Epithelial cell of proximal tubule (primary cell): ENCODE measurements around the gene TMED6. TPM values are rescaled to one million over a fixed set of nuclear protein-coding genes. Genes with fewer than 3 reads are reported as not detected.

ENCODE experiments used
- DNase-seq: peaks from one replicate; pipeline ENCODE4 v3.0.0-alpha.2; 2011; ENCODE audit warnings: low read depth
- H3K4me3 ChIP-seq: 2 replicates; pipeline ENCODE4 v1.5.1; 2011; ENCODE audit warnings: low read depth, mild to moderate bottlenecking, low read length
- total RNA-seq: library from RNA; depleted of rRNA; stranded (reverse); fragments of >200 nt; gene quantifications from 2 replicates; pipeline ENCODE4 v1.2.3, GENCODE V29; 2015
- TF ChIP-seq, protein P1 (sequence below): conservative IDR thresholded peaks from 2 replicates; pipeline ENCODE4 v1.5.1; 2012; ENCODE audit warnings: low read depth, mild to moderate bottlenecking, low read length

The TMED6 gene
- total RNA-seq, 1 donor from 2014 or later: not detected

DNA sequence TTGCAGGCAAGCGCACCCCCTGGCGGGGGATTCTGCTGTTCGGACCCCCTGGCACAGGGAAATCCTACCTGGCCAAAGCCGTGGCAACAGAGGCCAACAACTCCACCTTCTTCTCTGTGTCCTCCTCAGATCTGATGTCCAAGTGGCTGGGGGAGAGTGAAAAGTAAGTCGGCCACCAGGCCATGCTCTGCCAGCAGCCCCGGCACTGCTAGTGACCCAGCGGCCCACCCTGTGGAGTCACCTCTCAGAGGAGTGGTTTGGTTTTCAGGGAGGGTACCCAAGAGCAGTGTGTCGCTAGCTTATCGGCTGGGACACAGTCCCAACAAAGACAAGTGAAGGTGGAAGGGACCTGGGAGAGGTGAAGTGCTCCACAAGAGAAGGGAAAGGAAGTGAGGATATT is 32.2 kb downstream of the TMED6 start:
- H3K4me3 ChIP-seq: no peak overlapping the region
- no peak for DNase-seq
- TF ChIP-seq, protein P1, sequence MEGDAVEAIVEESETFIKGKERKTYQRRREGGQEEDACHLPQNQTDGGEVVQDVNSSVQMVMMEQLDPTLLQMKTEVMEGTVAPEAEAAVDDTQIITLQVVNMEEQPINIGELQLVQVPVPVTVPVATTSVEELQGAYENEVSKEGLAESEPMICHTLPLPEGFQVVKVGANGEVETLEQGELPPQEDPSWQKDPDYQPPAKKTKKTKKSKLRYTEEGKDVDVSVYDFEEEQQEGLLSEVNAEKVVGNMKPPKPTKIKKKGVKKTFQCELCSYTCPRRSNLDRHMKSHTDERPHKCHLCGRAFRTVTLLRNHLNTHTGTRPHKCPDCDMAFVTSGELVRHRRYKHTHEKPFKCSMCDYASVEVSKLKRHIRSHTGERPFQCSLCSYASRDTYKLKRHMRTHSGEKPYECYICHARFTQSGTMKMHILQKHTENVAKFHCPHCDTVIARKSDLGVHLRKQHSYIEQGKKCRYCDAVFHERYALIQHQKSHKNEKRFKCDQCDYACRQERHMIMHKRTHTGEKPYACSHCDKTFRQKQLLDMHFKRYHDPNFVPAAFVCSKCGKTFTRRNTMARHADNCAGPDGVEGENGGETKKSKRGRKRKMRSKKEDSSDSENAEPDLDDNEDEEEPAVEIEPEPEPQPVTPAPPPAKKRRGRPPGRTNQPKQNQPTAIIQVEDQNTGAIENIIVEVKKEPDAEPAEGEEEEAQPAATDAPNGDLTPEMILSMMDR: no peak

DNA sequence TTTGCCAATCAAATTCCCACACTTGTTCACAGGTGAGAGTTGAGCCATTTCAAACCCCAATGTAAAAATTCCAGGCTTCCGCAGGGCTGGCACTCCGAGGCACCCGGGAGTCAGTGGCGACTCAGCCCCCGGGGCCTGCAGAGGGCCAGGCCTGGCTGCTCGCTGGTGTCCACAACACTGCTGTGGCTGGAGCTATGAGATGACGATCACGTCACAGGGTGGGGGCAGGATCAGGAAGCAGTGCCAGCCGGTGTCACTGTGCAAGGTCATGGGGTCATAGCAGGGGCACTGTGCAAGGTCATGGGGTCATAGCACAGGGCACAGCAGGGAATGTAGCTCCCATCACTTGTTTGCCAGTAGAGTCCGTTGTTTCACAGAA is 32.7 kb downstream of the TMED6 start:
- no peak for DNase-seq
- TF ChIP-seq, protein P1: no peak
- H3K4me3 ChIP-seq: no peak overlapping the region

DNA sequence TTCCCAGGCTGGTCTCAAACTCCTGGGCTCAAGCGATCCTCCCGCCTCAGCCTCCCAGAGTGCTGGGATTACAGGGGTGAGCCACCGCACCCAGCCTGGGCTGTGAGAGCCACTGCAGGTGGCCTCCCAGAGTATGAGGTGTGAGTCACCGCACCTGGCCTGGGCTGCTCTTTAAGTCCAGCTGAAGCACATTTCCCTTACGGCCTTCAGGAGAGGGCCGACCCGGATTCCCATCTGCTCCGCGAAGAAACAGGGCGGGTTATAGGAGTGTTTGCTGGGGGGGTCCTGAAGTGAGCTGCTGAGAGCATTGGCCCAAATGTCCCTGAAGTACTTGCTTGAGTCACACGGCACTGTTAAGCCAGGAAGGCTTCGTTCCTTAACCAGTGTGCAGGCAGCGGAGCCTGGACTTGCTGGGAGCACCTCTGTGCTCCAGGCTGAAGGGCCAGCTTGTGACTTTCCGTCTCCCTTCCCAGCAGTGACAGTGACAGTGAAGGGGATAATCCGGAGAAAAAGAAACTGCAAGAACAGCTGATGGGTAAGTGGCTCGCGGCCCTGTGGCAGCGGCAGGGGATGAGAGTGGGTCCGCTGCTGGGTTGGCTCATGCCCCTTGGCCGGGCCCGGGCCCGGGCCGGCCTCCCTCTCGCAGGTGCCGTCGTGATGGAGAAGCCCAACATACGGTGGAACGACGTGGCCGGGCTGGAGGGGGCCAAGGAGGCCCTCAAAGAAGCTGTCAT is 33.2 kb downstream of the TMED6 start:
- H3K4me3 ChIP-seq: no peak overlapping the region
- TF ChIP-seq, protein P1: no peak
- no peak for DNase-seq

DNA sequence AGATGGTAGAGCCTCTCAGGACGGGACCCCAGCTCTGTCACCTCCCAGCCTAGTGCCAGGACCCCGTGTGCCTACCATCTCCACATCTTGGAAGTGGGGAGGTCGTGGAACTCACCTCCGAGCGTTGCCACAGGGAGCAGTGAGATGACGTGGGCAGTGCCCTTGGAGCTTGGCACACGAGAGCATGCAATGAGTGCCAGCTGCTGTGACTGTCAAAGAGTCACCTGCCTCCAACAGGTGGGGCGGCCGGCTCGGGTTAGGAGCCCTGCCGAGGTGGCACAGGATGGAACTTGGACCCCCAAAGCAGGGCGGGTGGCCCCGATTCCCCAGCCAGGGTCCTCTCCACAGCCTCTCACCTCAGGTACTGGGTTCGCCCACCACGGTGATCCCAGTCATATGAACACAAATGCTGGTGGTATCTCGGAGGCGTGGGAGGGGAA is 35.0 kb downstream of the TMED6 start:
- TF ChIP-seq, protein P1: no peak
- H3K4me3 ChIP-seq: no peak overlapping the region
- no peak for DNase-seq

DNA sequence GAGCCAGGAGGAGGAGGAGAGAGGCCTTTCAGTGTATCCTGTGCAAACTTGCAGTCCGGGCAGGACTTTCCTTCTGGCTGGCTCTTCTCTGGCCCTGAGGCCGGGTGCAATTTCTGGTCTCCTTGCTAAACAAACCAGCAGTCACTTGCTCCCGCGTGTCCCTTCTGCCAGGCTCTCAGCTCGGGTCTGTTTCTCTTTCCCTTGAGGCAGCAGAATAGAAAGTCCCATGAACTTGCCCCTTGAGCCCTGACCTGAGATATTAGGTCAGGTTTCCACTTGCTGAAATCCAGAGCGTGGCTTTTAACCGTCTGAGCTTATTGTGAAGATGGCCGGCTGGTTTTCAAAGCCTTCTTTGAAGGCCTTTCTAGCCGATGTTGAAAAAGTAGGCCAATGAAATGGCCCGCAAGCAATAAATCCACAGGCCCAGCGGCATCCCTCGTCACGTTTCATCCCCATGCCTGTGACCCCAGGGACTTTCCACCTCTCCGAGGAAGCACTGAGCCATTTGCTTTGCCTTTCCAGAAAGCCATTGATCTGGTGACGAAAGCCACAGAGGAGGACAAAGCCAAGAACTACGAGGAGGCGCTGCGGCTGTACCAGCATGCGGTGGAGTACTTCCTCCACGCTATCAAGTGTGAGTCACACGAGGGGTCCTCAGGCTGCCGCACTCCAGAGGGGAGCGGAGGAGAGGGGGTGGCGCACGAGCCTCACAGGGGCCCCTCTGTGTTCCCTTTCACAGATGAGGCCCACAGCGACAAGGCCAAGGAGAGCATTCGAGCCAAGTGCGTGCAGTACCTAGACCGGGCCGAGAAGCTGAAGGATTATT is 35.9 kb downstream of the TMED6 start:
- TF ChIP-seq, protein P1: no peak
- no peak overlapping the region for H3K4me3 ChIP-seq
- no peak for DNase-seq

DNA sequence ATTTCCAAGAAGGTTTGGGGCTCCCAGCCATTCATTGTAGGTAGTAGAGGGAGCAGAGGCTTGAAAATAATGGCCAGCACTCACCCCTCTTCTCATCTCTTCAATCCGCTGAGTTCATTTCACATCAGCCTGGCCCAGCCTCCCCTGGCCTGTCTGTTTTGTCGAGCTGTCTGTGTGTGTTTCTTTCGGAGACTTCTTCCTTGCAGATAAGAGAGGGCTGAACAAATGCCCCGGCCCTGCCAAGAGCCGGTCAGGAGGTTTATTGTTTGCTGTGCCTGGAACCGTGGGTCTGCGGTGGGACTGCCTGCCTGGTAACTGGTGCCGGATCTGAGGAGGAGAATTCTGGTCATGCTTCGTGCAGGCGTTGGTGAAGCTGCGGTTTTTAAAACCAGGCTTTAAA is 37.1 kb downstream of the TMED6 start:
- TF ChIP-seq, protein P1: no peak
- DNase-seq: no peak
- no peak overlapping the region for H3K4me3 ChIP-seq

DNA sequence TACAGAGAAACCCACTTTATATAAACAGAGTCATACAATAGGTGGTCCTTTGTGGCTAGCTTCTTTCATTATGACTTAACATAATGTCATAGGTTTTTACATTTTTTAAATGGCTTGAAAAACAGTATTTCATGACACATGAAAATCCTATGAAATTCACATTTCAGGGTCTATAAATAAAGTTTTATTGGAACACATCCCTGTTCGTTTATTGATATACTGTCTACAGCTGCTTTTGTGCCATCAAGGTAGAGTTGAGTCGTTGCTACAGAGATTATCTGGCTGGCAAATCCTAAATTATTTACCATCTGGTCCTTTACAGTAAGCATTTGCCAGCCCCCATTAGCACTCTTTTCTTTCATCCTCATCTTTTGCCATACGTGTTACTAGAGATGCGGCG is 38.1 kb downstream of the TMED6 start:
- no peak overlapping the region for H3K4me3 ChIP-seq
- TF ChIP-seq, protein P1: no peak
- DNase-seq: no peak
